Peyer's patch (tissue), 4 donors: ENCODE results near the gene RSPH10B2.
"Not testable (repeated sequence)": the region's sequence is repeated elsewhere in the genome, so short reads cannot be mapped to it uniquely, and the experiment has no call there.

ENCODE experiments used
- CTCF ChIP-seq, 6 experiments: fragments of 450-650 bp in 4 of 6; fragments of 200-600 bp in 2 of 6; sonication (generic) in 1 of 6; IDR thresholded peaks; one replicate each; pipeline ENCODE4 v1.5.1; 2017 to 2019; ENCODE audit warnings: antibody characterized with exemption in 6 of 6, mild to moderate bottlenecking in 3 of 6, moderate library complexity in 1 of 6
- POLR2A ChIP-seq, 2 donors: fragments of 450-650 bp; IDR thresholded peaks; one replicate each; pipeline ENCODE4 v1.5.1; 2017; ENCODE audit warnings: antibody characterized with exemption in 2 of 2, mild to moderate bottlenecking in 2 of 2, moderate library complexity in 2 of 2

GRCh38 chr7:6781581-6781980 is 27.7 kb downstream of the RSPH10B2 start:
- TF ChIP-seq CTCF, POLR2A (IDR thresholded peaks at IDR 0.05): not testable (repeated sequence)
